ENCODE measurements around the gene BHLHA15.

GRCh38 chr7:98200364-98200763, 10.9 kb upstream of the BHLHA15 start:
- TF ChIP-seq, protein P1, sequence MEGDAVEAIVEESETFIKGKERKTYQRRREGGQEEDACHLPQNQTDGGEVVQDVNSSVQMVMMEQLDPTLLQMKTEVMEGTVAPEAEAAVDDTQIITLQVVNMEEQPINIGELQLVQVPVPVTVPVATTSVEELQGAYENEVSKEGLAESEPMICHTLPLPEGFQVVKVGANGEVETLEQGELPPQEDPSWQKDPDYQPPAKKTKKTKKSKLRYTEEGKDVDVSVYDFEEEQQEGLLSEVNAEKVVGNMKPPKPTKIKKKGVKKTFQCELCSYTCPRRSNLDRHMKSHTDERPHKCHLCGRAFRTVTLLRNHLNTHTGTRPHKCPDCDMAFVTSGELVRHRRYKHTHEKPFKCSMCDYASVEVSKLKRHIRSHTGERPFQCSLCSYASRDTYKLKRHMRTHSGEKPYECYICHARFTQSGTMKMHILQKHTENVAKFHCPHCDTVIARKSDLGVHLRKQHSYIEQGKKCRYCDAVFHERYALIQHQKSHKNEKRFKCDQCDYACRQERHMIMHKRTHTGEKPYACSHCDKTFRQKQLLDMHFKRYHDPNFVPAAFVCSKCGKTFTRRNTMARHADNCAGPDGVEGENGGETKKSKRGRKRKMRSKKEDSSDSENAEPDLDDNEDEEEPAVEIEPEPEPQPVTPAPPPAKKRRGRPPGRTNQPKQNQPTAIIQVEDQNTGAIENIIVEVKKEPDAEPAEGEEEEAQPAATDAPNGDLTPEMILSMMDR (conservative IDR thresholded peaks at IDR 0.05 in 1 of 2, IDR thresholded peaks at IDR 0.05 in 1 of 2; ENCODE audit: low read depth in 1 of 2, low read length in 2 of 2): no peak
- no peak for TF ChIP-seq EZH2 (IDR thresholded peaks at IDR 0.05; ENCODE audit: low read length, missing control alignments)
